PFSK-1 (cell line): ENCODE measurements around the gene PANK2.

Experiments
- FOXP2 ChIP-seq: optimal IDR thresholded peaks from 2 replicates; pipeline ENCODE3; 2011; ENCODE audit warnings: borderline replicate concordance, control low read depth, inconsistent platforms; ENCODE audit not compliant: insufficient read depth; ENCODE audit errors: extremely low read length, extremely low read depth
- POLR2AphosphoS5 ChIP-seq: IDR thresholded peaks from 2 replicates; pipeline ENCODE4 v1.6.1; 2012; ENCODE audit warnings: low read depth, mild to moderate bottlenecking, control low read depth, low read length, moderate library complexity
- REST ChIP-seq, 2 experiments: IDR thresholded peaks; 2 replicates each; pipeline versions ENCODE4 v1.6.1 to v1.8.0; 2011 to 2012; ENCODE audit warnings: low read depth in 2 of 2, low read length in 2 of 2, control low read depth in 1 of 2, inconsistent platforms in 1 of 2, mild to moderate bottlenecking in 1 of 2, moderate library complexity in 1 of 2; ENCODE audit not compliant: insufficient read depth in 1 of 2
- SIN3A ChIP-seq: IDR thresholded peaks from 2 replicates; pipeline ENCODE4 v1.6.1; 2012; ENCODE audit warnings: mild to moderate bottlenecking, low read length, moderate library complexity, borderline replicate concordance; ENCODE audit not compliant: insufficient read depth
- TAF1 ChIP-seq: IDR thresholded peaks from 2 replicates; pipeline ENCODE4 v1.6.1; 2012; ENCODE audit warnings: low read length, control low read depth, borderline replicate concordance; ENCODE audit not compliant: insufficient read depth

PANK2 gene

GRCh38 chr20:3869839-3870634, 19.1 kb upstream of the PANK2 start:
- TF ChIP-seq SIN3A (no peak), REST (IDR thresholded peaks at IDR 0.05; ENCODE audit: insufficient read depth in 1 of 2, low read depth in 2 of 2, low read length in 2 of 2) (no peak), TAF1 (no peak), POLR2AphosphoS5 (no peak), FOXP2 (no peak)

GRCh38 chr20:3871550-3872265, 17.5 kb upstream of the PANK2 start:
- TF ChIP-seq REST (IDR thresholded peaks at IDR 0.05; ENCODE audit: insufficient read depth in 1 of 2, low read depth in 2 of 2, low read length in 2 of 2) (no peak), TAF1 (no peak), POLR2AphosphoS5 (no peak), SIN3A (no peak), FOXP2 (no peak)

- TF ChIP-seq POLR2AphosphoS5 (no peak), REST (IDR thresholded peaks at IDR 0.05; ENCODE audit: insufficient read depth in 1 of 2, low read depth in 2 of 2, low read length in 2 of 2) (no peak), TAF1 (no peak)
Measured at GRCh38 chr20:3873507-3873906, 15.7 kb upstream of the PANK2 start.

GRCh38 chr20:3874194-3874844, 14.9 kb upstream of the PANK2 start:
- TF ChIP-seq POLR2AphosphoS5 (no peak), REST (IDR thresholded peaks at IDR 0.05; ENCODE audit: insufficient read depth in 1 of 2, low read depth in 2 of 2, low read length in 2 of 2) (no peak), FOXP2 (no peak), SIN3A (no peak), TAF1 (no peak)
